CD4-positive, alpha-beta T cell treated with Interferon gamma for 1 hour (primary cell): ENCODE measurements around the gene KCNQ1OT1.

ENCODE experiments used
- DNase-seq: peaks from one replicate; pipeline ENCODE4 v3.0.0-alpha.2; 2020

The KCNQ1OT1 gene

DNA sequence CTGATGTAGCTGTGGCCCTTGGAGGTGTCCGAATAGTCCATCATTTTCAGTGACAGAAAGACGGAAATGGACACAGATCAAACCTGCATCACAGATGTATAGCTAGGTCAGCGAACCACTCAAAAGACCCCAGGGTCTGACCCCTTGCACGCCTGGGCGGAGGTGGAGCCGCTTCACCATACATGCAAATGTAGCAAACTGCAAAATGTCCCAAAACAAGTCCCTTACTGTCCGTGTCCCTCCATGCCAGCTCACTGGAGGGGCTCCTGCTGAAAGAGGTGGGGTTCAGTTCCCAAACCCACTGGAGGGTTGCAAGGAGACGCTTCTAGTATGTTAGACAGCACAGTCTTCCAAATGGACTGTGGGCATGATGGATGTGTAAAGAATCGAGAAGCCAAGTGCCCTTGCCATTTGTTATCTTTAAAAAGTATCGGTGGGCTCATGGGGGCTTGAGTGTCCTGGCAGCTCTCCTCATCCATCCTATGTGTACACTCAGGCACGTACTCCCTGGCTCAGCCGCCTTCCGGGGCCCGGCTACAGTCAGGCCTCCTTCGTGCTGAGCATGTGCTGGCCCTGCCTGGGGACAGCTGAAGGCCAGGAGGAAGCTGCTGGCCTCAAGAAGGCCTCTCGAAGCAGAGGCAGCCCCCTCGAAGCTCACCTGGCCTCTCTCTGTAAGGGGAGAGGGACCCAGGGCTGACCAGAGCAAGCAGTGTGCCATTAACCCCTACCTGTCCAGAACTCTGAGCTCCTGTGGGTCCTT lies 20.2 kb upstream of the KCNQ1OT1 start:
- no peak for DNase-seq

DNA sequence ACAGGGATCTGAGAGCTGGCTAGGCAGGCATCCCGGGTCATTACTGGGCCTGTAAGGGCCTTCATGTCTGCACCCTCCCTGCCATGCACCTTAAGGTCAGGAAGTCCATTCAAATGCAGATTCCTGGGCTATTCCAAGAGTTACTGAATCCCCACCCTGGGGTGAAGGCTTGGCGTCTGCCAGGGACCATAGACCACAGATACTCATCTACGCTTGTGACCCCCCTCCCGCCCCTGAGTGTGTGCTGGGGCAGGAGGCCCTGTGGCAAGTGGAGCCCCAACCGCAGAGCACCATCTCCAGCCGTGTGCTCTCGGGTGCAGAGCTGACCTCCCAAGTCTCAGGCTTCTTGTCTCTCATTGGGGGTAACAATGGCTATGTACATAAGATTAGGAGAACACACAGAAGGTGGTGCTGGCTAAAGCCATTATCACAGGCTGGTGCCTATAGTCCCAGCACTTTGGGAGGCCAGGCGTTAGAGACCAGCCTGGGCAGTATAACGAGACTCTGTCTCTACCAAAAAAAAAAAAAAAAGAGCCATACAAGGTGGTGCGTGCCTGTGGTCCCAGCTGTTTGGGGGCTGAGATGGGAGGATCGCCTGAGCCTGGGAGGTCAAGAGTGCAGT lies 19.1 kb upstream of the KCNQ1OT1 start:
- DNase-seq: no peak

DNA sequence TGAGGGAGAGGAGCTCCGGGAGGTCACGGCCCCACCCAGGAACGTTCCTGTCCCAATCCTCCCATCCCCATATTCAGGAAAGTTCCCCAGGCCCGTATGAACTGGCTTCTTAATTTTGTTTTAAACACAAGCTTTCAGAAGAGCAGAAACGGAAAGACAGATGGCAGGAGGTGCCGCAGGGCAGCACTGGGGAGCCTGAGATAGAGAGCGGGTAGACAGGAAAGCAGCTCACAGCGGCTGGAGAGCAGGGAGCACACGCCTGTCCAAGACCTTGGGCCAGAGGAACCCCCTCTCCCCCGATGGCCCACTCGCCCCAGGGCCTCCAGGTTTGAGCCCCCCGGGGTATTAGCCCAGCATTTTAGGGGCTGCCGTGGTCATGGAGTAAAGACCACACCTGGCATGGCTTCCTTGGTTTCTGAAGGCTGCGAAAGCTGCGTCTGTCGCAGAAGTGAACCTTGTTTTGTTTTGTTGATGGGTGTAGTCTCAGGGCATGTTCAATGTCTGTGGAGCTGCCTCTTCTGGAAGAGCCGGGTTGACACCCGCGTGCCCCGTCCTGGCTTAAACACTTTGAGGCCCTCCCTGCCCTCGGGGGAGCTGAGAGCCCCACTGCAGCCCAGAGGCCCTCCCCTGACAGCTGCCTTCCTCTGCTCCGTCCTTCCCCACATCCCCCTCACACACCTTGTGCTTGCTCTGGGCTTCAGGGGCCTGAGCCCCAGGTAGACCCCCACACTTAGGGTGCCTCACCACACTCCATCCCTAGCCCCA lies 17.9 kb upstream of the KCNQ1OT1 start:
- DNase-seq: no peak

DNA sequence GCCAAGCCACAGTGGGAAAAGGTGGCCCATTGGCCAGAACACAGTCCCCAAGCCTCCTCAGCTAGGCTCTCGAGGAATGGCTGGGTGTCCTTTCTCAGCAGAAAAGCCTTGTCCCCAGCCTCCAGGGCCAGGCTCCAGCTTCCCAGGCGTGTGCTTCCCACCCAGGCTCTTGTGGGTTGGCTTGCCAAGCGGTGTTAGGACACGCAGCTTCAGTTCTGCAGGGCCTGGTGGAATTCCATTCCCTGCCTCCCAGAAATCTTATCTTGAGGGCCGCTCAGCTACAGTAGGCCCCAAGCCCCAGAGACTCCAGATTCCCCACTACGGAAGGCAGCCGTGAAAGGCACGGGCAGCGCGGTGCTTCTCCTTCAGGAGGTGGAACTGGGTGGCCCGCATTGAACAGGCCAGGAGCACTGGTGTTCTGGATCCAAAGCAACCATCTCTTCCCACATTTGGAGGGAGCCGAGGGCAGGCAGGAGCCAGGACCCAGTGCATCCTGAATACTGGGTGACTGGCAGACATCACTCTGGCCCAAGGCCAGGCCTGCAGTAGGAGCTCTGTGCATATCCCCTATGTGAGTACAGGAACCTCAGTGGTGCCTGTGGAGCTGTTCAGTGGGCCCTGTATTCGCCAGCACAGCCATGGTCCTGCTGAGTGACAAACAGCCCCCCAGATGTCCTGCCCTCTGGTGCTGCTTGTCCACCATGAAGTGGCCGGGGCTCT lies 16.7 kb upstream of the KCNQ1OT1 start:
- DNase-seq: no peak

DNA sequence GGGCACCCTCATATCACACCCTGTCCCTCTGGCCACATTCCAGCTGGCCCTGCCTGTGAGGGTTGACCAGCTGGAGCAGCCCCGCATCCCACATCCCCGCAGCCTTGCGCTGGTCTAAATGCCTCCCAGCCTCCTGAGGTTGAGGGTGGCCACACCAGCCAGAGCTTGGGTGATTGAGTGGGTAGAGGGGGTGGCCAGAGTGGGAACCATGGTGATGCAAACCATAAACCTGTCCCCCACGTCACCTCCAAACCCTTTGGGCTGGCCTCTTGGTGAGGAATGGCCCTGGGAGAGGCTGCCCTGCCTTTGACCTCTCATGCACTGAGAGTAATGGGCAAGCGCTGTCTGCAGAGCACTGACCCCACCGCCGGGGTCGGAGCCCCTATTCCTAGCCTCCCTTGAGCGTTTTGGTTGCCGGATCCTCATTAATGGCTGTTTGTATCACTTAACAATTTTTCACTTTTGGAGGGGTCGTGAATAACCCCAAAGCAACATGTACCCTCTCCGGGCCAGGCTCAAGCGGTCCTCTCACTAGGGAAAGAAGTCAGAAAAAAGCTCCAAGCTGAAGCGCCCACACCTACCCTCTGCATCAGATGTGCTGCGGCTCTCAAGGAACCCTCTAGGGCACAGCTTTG lies 16.0 kb upstream of the KCNQ1OT1 start:
- DNase-seq: no peak

DNA sequence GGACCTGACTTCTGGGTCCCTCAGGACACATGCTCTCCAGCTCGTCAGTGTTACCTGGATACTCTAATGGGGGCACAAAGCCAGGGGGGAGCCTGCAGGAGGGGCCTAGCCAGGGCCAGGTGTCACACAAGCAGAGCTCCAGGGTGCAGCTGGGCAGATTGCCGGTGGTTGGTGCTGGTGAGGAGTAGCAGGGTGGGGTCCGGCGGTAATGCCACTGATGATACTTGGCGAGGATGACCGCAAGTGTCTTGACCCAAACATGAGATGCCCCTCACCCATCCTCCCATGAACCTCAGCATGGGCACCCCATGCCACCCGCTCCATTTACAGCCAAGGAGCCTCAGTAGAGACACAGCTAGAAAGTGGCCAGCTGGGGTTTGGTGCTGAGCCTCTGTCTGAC lies 15.1 kb upstream of the KCNQ1OT1 start:
- no peak for DNase-seq

DNA sequence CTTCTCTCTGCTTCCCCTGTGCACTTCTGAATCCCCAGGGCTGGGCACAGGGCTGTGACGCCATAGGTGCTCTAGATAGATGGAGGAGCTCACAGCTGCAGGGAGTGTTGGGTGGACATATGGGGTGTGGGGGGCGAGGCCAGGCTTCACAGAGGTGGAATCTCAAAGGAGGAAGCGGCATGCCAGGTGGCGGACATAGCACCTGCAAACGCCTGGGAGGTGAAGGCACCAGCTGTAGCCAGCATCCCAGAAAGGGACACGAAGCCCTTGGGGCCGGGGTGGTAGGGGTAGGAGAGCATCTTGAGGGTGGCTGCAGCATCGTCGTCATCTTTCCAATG lies 14.6 kb upstream of the KCNQ1OT1 start:
- no peak for DNase-seq

DNA sequence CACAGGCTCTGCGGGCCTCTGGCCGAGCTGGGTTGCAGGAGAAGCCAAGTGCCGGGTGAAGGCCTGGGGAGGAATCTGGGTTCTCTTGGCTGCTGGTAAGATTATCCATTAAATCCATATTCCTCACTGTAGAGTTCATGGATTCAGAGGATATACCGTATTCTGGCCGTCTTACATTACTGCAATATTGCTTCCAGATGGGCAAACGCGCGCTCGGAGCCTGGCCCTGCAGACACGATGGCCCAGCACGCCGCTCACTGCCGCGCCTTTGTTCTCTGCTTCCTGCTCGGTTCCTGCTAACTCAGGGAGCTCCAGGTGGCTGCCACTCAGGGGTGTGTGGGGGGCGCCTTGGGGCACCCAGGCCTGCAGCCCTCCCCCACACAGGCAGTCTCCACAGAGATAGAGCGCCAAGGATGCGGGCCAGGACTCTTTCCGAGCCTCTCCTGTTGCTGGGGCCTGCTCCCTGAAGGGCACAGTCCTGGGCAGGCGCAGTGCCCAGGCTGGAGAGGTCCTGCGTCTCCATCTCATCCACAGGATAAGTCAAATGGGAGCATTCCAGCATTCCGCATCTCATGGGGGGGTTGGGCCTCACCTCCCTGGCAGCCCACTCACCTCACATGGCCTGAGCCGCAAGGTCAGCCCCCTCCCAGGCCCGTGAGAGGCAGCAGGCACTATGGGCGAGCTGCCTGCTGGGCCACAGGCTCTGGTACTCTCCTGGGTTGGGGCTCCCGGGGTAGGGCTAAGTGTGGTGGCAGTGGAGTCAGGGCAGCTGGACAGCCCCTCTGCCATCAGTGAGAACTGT lies 14.1 kb upstream of the KCNQ1OT1 start:
- no peak for DNase-seq

DNA sequence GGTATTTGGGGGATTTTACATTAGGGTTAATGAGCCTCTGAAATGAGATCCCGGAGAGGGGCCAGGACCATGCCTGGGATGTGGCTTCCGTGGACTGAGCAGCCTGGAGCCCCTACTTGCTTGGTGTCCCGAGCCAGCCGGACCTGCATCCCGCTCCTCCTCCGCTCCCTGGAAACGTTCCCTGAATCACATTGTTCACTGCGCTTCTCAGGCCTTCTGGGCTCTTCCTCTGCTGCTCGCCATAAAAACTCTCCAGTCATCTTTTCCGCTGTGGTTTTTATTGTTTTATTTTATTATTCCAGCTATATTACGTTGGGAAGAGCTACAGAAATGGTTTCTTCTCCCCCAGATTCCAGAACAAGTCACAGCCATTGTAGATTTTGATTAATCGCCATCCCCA lies 13.3 kb upstream of the KCNQ1OT1 start:
- DNase-seq: no peak

DNA sequence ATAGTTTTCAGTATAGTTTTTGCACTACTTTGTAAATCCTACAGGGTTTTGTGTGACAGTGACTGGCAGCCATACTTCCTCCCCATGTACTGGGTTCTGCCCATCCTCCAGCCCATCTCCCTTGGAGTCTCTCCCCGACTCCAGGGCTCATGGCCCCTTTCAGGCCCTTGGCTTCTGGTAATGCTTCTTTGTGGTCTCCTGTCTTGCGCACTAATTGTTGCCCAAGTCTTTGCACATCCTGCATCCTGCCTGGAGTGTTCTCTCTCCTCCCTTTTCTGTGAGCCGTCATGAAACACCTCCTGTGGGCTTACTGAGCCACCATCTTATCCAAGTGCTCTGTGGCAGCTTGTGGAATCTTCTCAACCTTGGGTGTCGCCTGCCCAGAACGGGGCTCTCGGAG lies 11.4 kb upstream of the KCNQ1OT1 start:
- no peak for DNase-seq

DNA sequence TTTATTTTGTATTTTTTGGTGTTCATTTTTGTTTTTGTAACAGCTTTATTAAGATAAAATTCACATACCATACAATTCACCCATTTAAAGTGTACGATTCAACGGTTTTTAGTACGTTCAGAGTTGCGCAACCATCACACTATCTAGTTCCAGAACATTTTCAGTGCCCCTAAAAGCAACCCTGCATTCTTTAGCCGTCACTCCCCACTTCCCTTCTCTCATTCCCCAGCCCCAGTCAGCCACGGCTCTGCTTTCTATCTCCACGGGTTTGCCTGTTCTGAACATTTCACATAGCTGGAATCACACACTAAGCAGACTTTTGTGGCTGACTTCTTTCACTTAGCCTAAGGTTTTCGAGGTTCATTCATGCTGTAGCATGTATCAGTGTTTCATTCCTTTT lies 9.6 kb upstream of the KCNQ1OT1 start:
- no peak for DNase-seq

DNA sequence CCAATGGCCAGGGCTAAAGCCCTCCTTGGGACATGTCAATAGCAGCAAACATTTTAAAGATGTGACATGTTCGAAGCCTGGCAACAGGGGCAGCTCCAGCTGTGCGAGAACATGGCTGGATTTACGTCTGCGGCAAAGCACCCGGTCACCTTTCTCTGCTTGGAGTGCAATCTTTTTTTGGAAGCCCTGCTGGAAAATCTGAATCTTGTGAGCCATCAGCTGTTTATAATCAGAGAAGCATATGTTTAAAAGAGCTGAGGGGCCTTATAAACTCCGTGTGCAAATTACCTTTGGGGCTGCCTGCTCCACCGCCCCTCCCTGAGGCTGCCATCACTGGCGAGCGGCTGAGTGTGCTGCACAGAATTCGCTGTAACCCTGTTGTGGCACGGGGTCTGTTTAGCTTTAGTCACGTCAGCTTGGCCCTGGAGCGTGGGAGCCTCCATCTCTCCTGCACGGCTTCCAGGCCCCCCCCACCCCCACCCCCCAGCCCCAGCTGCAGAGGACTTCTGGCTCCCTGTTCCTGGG lies 9.0 kb upstream of the KCNQ1OT1 start:
- no peak for DNase-seq

DNA sequence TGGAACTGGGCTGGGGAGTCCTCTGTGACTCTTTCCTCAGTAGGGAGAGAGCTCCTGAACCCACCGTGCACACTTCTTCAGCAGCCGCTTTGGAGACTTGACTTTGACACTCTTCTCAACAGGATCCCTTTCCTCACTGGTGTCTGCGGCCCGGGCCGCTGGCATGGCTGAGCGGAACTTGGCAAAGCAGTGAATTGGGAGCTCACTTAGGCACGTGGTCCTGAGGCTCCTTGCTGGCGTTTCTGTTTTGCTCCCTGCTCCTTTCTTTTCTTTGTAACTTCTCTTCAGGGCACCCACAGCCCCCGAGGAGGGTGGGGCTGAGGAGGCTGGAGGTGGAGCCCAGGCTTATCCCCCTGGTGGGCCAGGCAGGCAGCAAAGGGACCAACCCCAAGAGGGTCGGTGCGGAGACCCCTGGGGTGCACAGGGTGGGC lies 8.4 kb upstream of the KCNQ1OT1 start:
- no peak for DNase-seq

DNA sequence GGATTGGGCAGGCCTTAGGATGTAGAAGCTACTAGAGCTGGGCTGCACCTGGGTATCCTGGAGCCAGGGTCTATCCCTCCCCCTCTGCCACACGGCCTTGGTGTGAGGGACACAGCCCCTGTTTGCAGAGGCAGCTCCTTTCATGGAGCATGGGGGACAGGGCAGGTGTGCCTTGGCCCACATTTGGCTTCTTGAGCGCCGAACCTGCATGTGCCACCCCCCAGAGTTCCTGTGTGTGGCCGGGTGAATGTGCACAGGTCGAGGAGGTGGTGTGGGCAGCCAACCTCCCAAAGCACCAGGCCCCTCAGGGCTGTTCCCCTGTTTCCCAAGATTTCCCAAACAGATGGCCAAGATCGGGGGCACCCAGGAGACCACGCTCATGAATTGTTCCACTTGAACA lies 7.9 kb upstream of the KCNQ1OT1 start:
- DNase-seq: no peak

DNA sequence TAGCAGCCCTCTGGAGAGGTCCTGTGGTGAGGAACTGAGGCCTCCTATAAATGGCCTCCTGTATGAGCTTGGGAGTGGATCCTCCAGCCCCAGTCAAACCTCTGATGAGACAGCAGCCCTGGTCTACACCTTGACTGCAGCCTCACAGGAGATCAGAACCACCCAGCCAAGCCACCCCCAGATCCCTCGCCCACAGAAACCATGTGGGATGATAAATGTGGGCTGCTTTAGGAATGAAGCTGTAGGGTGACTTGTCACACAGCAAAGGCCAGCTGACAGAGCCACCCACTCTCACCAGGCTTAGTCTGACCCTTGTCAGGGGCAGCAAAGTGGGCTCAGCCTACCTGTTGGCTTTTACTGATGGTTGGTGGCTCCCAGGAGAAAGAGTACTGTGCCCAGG lies 6.5 kb upstream of the KCNQ1OT1 start:
- DNase-seq: no peak

DNA sequence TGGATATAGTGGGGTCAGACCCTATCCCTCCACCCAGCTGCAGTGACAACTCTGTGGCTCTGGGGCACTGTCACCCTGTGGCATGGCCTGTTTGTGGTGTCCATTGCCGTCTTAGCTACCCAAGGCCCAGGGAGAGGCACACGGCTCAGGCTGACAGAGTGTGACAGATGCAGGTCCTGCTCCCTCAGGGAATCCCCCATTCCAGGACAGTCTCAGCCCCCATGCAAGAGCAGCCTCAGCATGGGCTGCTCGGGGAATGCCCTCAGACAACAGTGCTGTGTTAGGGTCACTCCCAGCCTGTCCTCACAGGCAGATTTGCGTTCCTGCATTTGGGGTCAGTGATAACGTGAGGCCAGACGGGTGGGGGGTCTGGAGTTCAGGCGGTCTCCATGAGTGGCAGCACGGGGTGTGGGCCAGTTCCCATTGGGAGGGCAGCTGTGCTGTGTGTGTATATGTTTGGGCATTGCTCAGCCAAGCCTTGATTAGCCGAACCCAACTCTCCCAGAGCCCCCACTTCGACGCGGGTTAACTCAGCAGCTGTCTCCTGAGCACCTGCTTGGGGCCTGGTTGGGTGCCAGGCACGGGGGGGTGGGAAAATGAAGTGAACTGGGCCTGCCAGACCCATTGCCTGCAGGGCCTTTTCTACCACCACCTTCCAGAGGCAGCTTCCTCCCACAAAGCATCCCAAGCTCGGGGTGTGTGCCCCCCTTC lies 5.3 kb upstream of the KCNQ1OT1 start:
- no peak for DNase-seq

DNA sequence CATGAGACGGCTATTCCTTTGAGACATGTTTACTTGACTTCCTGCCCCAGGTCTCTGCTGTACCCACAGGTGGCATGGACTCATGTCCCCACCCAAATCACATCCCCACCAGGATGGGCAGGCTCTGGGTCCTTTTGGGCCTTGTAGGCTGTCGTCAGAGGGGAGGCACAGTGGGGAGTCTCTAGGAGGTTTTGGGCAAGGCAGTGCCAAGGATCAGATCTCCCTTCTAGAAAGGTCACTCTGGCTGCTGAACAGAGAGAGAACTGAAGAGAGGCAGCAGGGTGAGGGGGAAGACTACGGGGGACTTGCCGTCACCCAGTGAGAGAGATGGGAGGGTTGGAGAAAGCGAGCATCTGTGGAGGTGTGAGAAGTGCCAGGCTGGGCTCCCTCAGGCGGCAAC lies 4.6 kb upstream of the KCNQ1OT1 start:
- no peak for DNase-seq

DNA sequence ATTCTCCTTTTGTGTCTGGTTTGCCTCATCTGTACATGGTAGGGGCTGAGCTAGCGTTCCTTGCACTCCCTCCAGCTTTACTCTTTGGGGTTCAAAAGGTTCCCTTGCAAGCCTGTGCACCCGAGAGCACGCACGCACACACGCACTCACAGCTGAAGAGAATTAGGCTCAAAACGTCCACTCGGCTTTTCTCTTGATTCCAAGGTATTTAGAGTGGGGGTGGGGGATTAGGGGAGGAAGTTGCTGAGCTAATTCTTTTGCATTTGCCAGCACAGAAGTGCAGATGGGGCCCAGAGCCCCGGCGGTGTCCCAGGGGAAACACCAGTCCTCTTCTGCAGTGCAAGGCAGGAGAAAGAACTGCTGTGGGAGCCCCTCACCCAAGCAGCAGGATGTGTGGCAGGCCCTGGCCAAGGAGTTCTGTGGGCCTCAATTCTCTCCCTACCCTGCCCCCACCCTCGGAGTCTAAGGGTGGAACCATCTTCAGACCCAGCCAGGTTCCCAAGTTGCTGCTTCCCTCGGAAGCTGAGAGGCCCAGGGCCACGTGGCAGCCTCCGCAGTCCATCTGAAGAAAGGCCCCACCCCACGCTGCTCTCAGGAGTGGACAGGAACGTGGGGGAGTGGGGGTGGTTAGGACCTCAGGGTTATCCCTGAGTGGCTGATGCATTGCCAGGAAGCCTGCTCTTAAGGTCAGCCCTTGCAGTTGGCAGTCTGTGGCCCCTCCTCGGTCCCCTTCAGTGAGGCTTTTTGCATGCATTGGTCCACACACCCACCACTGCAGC lies 3.8 kb upstream of the KCNQ1OT1 start:
- DNase-seq: no peak

DNA sequence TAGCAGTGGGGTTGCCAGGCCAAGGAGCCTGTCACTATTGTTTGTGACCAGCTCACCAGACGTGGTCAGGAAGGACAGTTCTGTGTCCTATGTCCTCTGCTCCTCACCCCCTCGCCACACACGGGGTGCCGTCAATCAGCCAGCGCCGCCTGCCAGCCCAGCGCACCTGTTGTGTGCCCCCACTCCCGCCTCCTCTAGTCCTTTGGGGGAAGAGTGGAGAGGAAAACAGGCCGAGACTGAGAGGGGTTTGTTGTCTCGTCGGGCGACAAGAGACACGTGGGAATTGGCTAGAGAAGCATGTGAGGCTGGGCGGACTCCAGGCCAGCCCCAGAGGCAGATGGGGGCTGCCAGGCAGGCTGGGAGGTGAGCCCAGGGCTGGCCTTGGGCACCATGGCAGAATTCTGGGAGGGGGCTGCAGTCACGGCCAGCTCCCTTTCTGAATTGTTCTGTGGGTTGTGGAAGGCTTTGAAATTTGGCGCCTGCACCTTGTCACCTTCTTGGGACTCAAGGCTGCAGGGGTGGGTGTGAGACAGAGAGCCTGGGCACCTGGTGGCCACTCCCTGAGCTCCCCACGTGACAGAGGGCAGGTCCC lies 3.1 kb upstream of the KCNQ1OT1 start:
- DNase-seq: no peak

DNA sequence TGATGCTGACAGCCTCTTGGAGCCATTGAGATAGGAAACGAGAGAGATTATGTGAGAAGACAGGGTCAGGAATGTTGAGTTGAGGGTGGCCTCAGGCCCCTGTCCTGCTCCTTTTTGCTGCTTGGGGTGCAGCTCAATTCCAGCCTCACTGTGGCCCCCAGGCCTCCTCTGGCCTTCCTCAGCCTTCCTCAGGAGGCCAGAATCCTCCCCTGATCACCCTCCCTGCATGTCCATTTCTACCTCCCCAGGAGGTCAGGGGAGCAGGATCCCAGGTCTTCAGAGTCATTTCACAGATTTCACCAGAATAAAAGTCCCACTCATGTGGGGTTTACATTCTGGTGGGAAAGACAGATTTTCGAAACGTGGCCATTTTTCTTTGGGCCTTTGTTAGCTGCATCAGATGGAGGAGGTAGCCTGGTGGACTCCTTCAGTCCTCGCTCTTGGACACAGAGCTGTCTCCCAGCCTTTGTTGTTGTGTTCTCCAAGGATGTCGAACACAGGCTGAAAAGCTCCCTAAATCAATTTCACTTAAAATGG lies 2.2 kb upstream of the KCNQ1OT1 start:
- no peak for DNase-seq
